SU-DHL-6 (cell line): Measurements from ENCODE around the gene ELMO1.

Experiments used
- H2AFZ ChIP-seq: fragments of 200-600 bp; sonication (generic); 2 replicates; pipeline ENCODE4 v1.6.1; 2014; ENCODE audit warnings: low read depth, mild to moderate bottlenecking, moderate library complexity, mixed read lengths, antibody characterized with exemption, low read length; ENCODE audit not compliant: severe bottlenecking
- H3F3A ChIP-seq: fragments of 200-600 bp; shearing (Covaris generic); 2 replicates; pipeline ENCODE4 v1.6.0; 2016; ENCODE audit warnings: antibody characterized with exemption, mild to moderate bottlenecking; ENCODE audit not compliant: insufficient read depth
- H3K27ac ChIP-seq: fragments of 200-600 bp; sonication (generic); 2 replicates; pipeline ENCODE4 v1.5.1; 2016; ENCODE audit warnings: low read depth, mild to moderate bottlenecking, low read length, moderate library complexity, mixed read lengths
- H3K27me3 ChIP-seq: fragments of 200-600 bp; sonication (generic), shearing (Covaris generic); 2 replicates; pipeline ENCODE4 v1.6.0; 2014; ENCODE audit warnings: mild to moderate bottlenecking, low read length
- H3K36me3 ChIP-seq: fragments of 200-600 bp; sonication (generic); 2 replicates; pipeline ENCODE4 v1.6.1; 2014; ENCODE audit warnings: mild to moderate bottlenecking, low read length, mixed read lengths
- H3K4me2 ChIP-seq: fragments of 300-600, 200-600 bp; shearing (Covaris generic), sonication (generic); 2 replicates; pipeline ENCODE4 v1.6.0; 2014; ENCODE audit warnings: low read length, low read depth, mild to moderate bottlenecking; ENCODE audit not compliant: poor library complexity, severe bottlenecking
- H3K4me3 ChIP-seq: fragments of 200-600 bp; sonication (generic); 2 replicates; pipeline ENCODE4 v1.5.1; 2014; ENCODE audit warnings: antibody characterized with exemption, low read length, mild to moderate bottlenecking, mixed read lengths; ENCODE audit not compliant: insufficient read depth, poor library complexity, severe bottlenecking
- H3K79me2 ChIP-seq: fragments of 200-600 bp; sonication (generic); 2 replicates; pipeline ENCODE4 v1.6.1; 2014; ENCODE audit warnings: mild to moderate bottlenecking, low read length, moderate library complexity; ENCODE audit not compliant: insufficient read depth
- H3K9ac ChIP-seq: fragments of 200-600 bp; sonication (generic); 2 replicates; pipeline ENCODE4 v1.7.0; 2014; ENCODE audit warnings: mild to moderate bottlenecking, low read length
- H3K9me2 ChIP-seq: fragments of 200-600 bp; sonication (generic); replicated peaks from 2 replicates; pipeline ENCODE4 v1.6.1; 2014; ENCODE audit warnings: low read length; ENCODE audit not compliant: insufficient read depth
- H3K9me3 ChIP-seq: fragments of 200-600 bp; sonication (generic); 2 replicates; pipeline ENCODE4 v1.6.1; 2014; ENCODE audit warnings: low read length, mixed read lengths; ENCODE audit not compliant: insufficient read depth
- H4K20me1 ChIP-seq: fragments of 200-600 bp; sonication (generic); 2 replicates; pipeline ENCODE4 v1.6.1; 2014; ENCODE audit warnings: low read depth, mild to moderate bottlenecking, antibody characterized with exemption, low read length, moderate library complexity, mixed read lengths
- CTCF ChIP-seq: fragments of 200-600 bp; sonication (generic); IDR thresholded peaks from one replicate; pipeline ENCODE4 v1.5.1; 2017; ENCODE audit warnings: antibody characterized with exemption, mild to moderate bottlenecking, low read length, moderate library complexity; ENCODE audit not compliant: insufficient read depth, poor library complexity, severe bottlenecking
- EZH2phosphoT487 ChIP-seq: fragments of 200-600 bp; sonication (generic), shearing (Covaris generic); conservative IDR thresholded peaks from 2 replicates; pipeline ENCODE4 v1.6.1; 2018; ENCODE audit warnings: mild to moderate bottlenecking, antibody characterized with exemption, low read length, moderate library complexity, mixed read lengths

The ELMO1 gene

GRCh38 chr7:36852017-36852416 lies 596.6 kb downstream of the ELMO1 start:
- H3K9me3 ChIP-seq: peaks cover 12% of the 10 kb centered on the region; the same call in 1 of the 2 replicates
- H3K9ac ChIP-seq: no peak overlapping the region
- no peaks in the 10 kb centered on the region for H4K20me1 ChIP-seq
- H3F3A ChIP-seq: no peaks in the 10 kb centered on the region
- TF ChIP-seq CTCF (no peak), EZH2phosphoT487 (no peak)
- no peak overlapping the region for H2AFZ ChIP-seq
- H3K27me3 ChIP-seq: no peaks in the 10 kb centered on the region
- H3K4me2 ChIP-seq: no peak overlapping the region
- H3K79me2 ChIP-seq: no peaks in the 10 kb centered on the region
- H3K36me3 ChIP-seq: peaks cover 7% of the 10 kb centered on the region
- H3K4me3 ChIP-seq: no peak overlapping the region
- no peak overlapping the region for H3K27ac ChIP-seq
- H3K9me2 ChIP-seq: no peaks in the 10 kb centered on the region

GRCh38 chr7:36851382-36851781 lies 597.3 kb downstream of the ELMO1 start:
- Histone ChIP-seq H3K9me2 (no peaks in the 10 kb centered on the region), H2AFZ (no peak overlapping the region), H3K27me3 (no peaks in the 10 kb centered on the region), H3K27ac (no peak overlapping the region), H3F3A (no peaks in the 10 kb centered on the region), H3K4me2 (no peak overlapping the region), H3K4me3 (no peak overlapping the region), H3K9me3 (peaks cover 12% of the 10 kb centered on the region; the same call in 1 of the 2 replicates), H4K20me1 (no peaks in the 10 kb centered on the region), H3K36me3 (peaks cover 7% of the 10 kb centered on the region), H3K79me2 (no peaks in the 10 kb centered on the region), H3K9ac (no peak overlapping the region)
- TF ChIP-seq CTCF (no peak), EZH2phosphoT487 (no peak)

- Histone ChIP-seq H3F3A (no peaks in the 10 kb centered on the region), H3K9me3 (peaks cover 12% of the 10 kb centered on the region; the same call in 1 of the 2 replicates), H3K9ac (no peak overlapping the region), H3K79me2 (no peaks in the 10 kb centered on the region), H2AFZ (no peak overlapping the region), H3K4me2 (no peak overlapping the region), H3K27ac (no peak overlapping the region), H3K27me3 (no peaks in the 10 kb centered on the region), H3K9me2 (no peaks in the 10 kb centered on the region), H4K20me1 (no peaks in the 10 kb centered on the region), H3K4me3 (no peak overlapping the region), H3K36me3 (peaks cover 3% of the 10 kb centered on the region; the same call in 1 of the 2 replicates)
- TF ChIP-seq EZH2phosphoT487 (no peak), CTCF (no peak)
Observed at GRCh38 chr7:36847946-36848345, 600.7 kb downstream of the ELMO1 start.
